Epithelial cell of esophagus (primary cell): ENCODE results near the gene RPUSD2.

Experiments used
- DNase-seq: peaks from one replicate; pipeline ENCODE4 v3.0.0; 2010; ENCODE audit warnings: low read depth
- H3K4me3 ChIP-seq: 2 replicates; pipeline ENCODE4 v1.5.1; 2011; ENCODE audit warnings: mild to moderate bottlenecking, low read length, control low read depth
- CTCF ChIP-seq: IDR thresholded peaks from 2 replicates; pipeline ENCODE4 v1.5.1; 2011; ENCODE audit warnings: low read depth, mild to moderate bottlenecking, low read length, control low read depth, inconsistent platforms; ENCODE audit not compliant: insufficient read depth; ENCODE audit errors: missing control alignments

RPUSD2 gene

GRCh38 chr15:40536501-40536900 is 32.6 kb upstream of the RPUSD2 start:
- H3K4me3 ChIP-seq = no peak overlapping the region
- DNase-seq = no peak
- no peak for TF ChIP-seq CTCF

GRCh38 chr15:40538976-40539375 is 30.1 kb upstream of the RPUSD2 start:
- no peak overlapping the region for H3K4me3 ChIP-seq
- TF ChIP-seq CTCF = no peak
- DNase-seq = no peak

GRCh38 chr15:40543082-40543481 is 26.0 kb upstream of the RPUSD2 start:
- DNase-seq = no peak
- no peak for TF ChIP-seq CTCF

GRCh38 chr15:40543631-40544294 is 25.3 kb upstream of the RPUSD2 start:
- no peak overlapping the region for H3K4me3 ChIP-seq
- TF ChIP-seq CTCF = no peak
- DNase-seq = no peak

More at GRCh38 chr15:40543082-40543481, 26.0 kb upstream of the RPUSD2 start:
- H3K4me3 ChIP-seq = no peak overlapping the region

GRCh38 chr15:40545457-40545856 is 23.6 kb upstream of the RPUSD2 start:
- DNase-seq = no peak
- no peak overlapping the region for H3K4me3 ChIP-seq
- TF ChIP-seq CTCF = no peak

- TF ChIP-seq CTCF = no peak
- DNase-seq = no peak
- H3K4me3 ChIP-seq = no peak overlapping the region
Measured at GRCh38 chr15:40548610-40549009, 20.5 kb upstream of the RPUSD2 start.

GRCh38 chr15:40549894-40550293 is 19.2 kb upstream of the RPUSD2 start:
- no peak overlapping the region for H3K4me3 ChIP-seq
- TF ChIP-seq CTCF = no peak
- DNase-seq = no peak
